ENCODE data around the gene APP. TPM values are rescaled to one million over a fixed set of nuclear protein-coding genes. Genes with fewer than 3 reads are reported as not detected.

The APP gene
- total RNA-seq, 1 donor, result 373 TPM

- Histone ChIP-seq H3K4me3 (ENCODE audit: insufficient read depth, low read length) (no peak overlapping the region), H2AFZ (ENCODE audit: low read length) (no peak overlapping the region), H3K4me1 (ENCODE audit: insufficient read depth, low read length) (peaks cover 23% of the 10 kb centered on the region), H3K27me3 (ENCODE audit: insufficient read depth, low read length) (no peaks in the 10 kb centered on the region), H3K4me2 (ENCODE audit: insufficient read depth, low read length) (no peak overlapping the region), H4K20me1 (ENCODE audit: insufficient read depth, low read length) (peaks cover 16% of the 10 kb centered on the region), H3K27ac (ENCODE audit: low read depth, low read length) (no peak overlapping the region), H3K36me3 (ENCODE audit: insufficient read depth, low read length) (no peaks in the 10 kb centered on the region), H3K9me3 (ENCODE audit: low read depth, low read length) (no peaks in the 10 kb centered on the region), H3K79me2 (ENCODE audit: insufficient read depth, low read length) (peaks cover 74% of the 10 kb centered on the region)
- no peak for DNase-seq (ENCODE audit: insufficient read length, low spot score, missing footprints)
- no peak for TF ChIP-seq CTCF (IDR thresholded peaks at IDR 0.05; ENCODE audit: extremely low read depth, low read depth, low read length)
Observed at GRCh38 chr21:26119906-26120305, 50.7 kb downstream of the APP start.

GRCh38 chr21:26118938-26119540 lies 51.5 kb downstream of the APP start:
- Histone ChIP-seq H2AFZ (ENCODE audit: low read length) (no peak overlapping the region), H3K4me2 (ENCODE audit: insufficient read depth, low read length) (no peak overlapping the region), H3K36me3 (ENCODE audit: insufficient read depth, low read length) (no peaks in the 10 kb centered on the region), H3K4me3 (ENCODE audit: insufficient read depth, low read length) (no peak overlapping the region), H3K9me3 (ENCODE audit: low read depth, low read length) (no peaks in the 10 kb centered on the region), H3K4me1 (ENCODE audit: insufficient read depth, low read length) (peaks cover 14% of the 10 kb centered on the region), H3K27ac (ENCODE audit: low read depth, low read length) (no peak overlapping the region), H3K27me3 (ENCODE audit: insufficient read depth, low read length) (no peaks in the 10 kb centered on the region), H3K79me2 (ENCODE audit: insufficient read depth, low read length) (peaks cover 70% of the 10 kb centered on the region), H4K20me1 (ENCODE audit: insufficient read depth, low read length) (peaks cover 12% of the 10 kb centered on the region)
- no peak for TF ChIP-seq CTCF (IDR thresholded peaks at IDR 0.05; ENCODE audit: extremely low read depth, low read depth, low read length)
- no peak for DNase-seq (ENCODE audit: insufficient read length, low spot score, missing footprints)

- no peaks in the 10 kb centered on the region for H3K9me3 ChIP-seq (ENCODE audit: low read depth, low read length)
- H3K27ac ChIP-seq (ENCODE audit: low read depth, low read length), result no peak overlapping the region
- no peak for TF ChIP-seq CTCF (IDR thresholded peaks at IDR 0.05; ENCODE audit: extremely low read depth, low read depth, low read length)
- no peak overlapping the region for H3K4me3 ChIP-seq (ENCODE audit: insufficient read depth, low read length)
- no peak overlapping the region for H2AFZ ChIP-seq (ENCODE audit: low read length)
- H3K4me1 ChIP-seq (ENCODE audit: insufficient read depth, low read length), result peaks cover 15% of the 10 kb centered on the region
- H3K27me3 ChIP-seq (ENCODE audit: insufficient read depth, low read length), result no peaks in the 10 kb centered on the region
- peaks cover 73% of the 10 kb centered on the region for H3K79me2 ChIP-seq (ENCODE audit: insufficient read depth, low read length)
- no peak for DNase-seq (ENCODE audit: insufficient read length, low spot score, missing footprints)
- H3K36me3 ChIP-seq (ENCODE audit: insufficient read depth, low read length), result no peaks in the 10 kb centered on the region
- no peak overlapping the region for H3K4me2 ChIP-seq (ENCODE audit: insufficient read depth, low read length)
- peaks cover 10% of the 10 kb centered on the region for H4K20me1 ChIP-seq (ENCODE audit: insufficient read depth, low read length)
Observed at GRCh38 chr21:26117972-26118367, 52.6 kb downstream of the APP start.

DNA sequence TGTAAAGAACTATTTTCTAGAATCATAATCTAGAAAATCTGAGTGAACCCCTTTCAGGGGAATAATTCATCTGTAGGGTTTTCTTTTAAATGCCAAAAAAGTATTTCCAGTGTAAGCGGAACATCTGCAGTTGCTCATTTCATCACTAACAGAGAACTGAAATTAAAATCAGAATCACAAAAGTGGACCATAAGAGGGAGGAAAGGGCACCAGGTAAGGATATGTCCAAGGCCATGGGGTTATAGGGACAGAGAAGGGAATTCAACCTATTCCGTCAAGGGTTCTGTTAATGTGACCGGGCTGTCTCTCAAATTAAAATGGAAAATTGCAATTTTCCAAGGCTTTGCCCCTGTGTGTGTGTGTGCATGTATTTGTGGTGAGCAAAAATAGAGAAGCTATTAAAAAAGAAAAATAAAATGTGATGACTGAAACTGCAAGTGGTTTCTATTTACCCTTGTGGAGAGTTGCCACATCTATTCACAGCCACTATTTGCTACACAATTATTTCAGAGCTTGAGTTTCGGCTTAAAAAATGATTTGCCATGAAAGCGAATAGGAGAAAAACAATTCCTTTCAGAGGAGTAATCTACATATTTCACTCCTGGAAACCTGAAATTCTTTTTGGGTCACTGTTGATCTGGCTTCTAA lies 53.1 kb downstream of the APP start:
- Histone ChIP-seq H3K4me2 (ENCODE audit: insufficient read depth, low read length) (no peak overlapping the region), H3K4me1 (ENCODE audit: insufficient read depth, low read length) (peaks cover 20% of the 10 kb centered on the region), H3K27me3 (ENCODE audit: insufficient read depth, low read length) (no peaks in the 10 kb centered on the region), H3K79me2 (ENCODE audit: insufficient read depth, low read length) (peaks cover 75% of the 10 kb centered on the region), H3K27ac (ENCODE audit: low read depth, low read length) (peak overlapping the region; percentile 7), H3K4me3 (ENCODE audit: insufficient read depth, low read length) (no peak overlapping the region), H4K20me1 (ENCODE audit: insufficient read depth, low read length) (peaks cover 10% of the 10 kb centered on the region), H2AFZ (ENCODE audit: low read length) (no peak overlapping the region), H3K9me3 (ENCODE audit: low read depth, low read length) (no peaks in the 10 kb centered on the region), H3K36me3 (ENCODE audit: insufficient read depth, low read length) (no peaks in the 10 kb centered on the region)
- DNase-seq (ENCODE audit: insufficient read length, low spot score, missing footprints), result no peak
- no peak for TF ChIP-seq CTCF (IDR thresholded peaks at IDR 0.05; ENCODE audit: extremely low read depth, low read depth, low read length)

All from osteoblast (primary cell).